NCI-H2196 treated with DMSO at 0.1 percent for 48 hours (cell line): Measurements from ENCODE around the gene KBTBD12.
A peak's percentile ranks its signal among the peaks of the same experiment; 100 is the strongest.

Source experiments
- DNase-seq: peaks from one replicate; lab custom pipeline; 2025; ENCODE audit not compliant: unreplicated experiment; lab: John Stamatoyannopoulos, UW

The KBTBD12 gene

GRCh38 chr3:127984241-127984975 is 69.4 kb downstream of the KBTBD12 start:
- DNase-seq, result no peak

DNA sequence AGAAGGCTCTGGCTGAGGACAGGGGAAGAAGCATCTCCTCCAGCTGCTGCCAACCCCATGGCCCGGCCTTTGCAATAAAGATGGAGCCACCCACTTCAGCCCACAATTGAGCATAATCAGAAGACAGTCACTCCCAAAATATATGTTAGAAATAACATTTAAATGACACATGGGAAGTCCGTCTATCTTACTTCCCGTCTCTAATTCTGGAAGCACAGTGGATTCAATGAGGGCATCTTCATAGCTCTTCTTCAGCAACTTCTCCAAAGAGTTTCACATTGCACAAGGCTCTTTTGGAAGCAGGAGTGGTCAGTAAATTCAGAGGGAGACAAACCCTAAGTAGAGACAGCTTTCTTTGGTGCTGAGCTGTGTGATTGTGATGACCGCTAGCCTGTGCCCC is 70.2 kb downstream of the KBTBD12 start:
- no peak for DNase-seq

DNA sequence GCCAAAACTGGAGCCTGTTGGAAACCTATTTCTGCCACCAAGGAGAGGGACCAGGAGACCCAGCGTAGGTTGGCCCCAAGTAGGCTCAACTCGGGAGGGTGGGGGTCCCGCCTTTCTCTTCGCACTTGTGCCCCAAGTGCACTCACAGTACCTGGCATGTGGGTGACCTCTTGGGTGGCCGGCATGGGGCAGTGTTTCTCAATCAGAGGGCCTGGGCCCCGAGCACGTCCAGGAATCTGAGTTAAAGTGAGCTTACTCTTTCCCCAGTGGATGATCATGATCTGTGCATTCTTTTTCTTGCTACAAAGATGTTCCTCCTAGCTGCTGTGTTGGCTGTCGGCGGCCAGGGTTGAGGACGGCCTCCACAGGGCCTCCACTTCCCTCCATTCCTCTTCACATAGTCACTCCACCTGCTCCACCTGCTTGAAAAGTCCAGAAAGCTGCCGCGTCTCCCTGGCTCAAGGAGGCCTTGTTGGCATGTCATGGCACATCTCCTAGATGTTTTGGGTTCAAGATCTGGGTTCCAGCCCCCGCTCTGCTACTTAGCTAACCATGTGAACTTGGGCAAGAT is 70.7 kb downstream of the KBTBD12 start:
- no peak for DNase-seq

- DNase-seq, result no peak
Observed at GRCh38 chr3:127986803-127987202, 71.8 kb downstream of the KBTBD12 start.

- DNase-seq, result no peak
Observed at GRCh38 chr3:127987309-127987995, 72.4 kb downstream of the KBTBD12 start.

GRCh38 chr3:127988770-127989557 is 73.9 kb downstream of the KBTBD12 start:
- DNase-seq, result no peak

DNA sequence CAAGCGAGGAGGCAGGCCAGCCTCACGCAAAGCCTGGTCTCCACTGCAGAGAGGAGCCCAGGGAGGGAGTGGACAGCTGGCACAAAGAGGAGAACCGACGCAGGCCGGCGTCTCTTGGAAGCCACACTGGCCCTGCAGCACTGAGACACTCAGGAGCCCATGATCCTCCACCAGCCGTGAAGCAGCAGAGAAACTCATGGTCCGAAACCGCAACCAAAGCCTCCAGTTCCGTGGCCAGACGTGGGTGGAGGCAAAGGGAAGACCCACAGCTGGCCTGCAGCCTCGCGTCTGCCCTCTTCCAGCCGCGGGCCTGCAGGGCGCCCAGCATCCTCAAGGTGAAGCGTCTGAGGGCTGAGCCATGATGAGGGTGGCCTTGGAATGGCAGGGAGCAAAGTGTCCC is 75.0 kb downstream of the KBTBD12 start:
- no peak for DNase-seq

GRCh38 chr3:127990461-127990860 is 75.4 kb downstream of the KBTBD12 start:
- DNase-seq, result no peak

GRCh38 chr3:127991251-127991650 is 76.2 kb downstream of the KBTBD12 start:
- DNase-seq, result no peak

DNA sequence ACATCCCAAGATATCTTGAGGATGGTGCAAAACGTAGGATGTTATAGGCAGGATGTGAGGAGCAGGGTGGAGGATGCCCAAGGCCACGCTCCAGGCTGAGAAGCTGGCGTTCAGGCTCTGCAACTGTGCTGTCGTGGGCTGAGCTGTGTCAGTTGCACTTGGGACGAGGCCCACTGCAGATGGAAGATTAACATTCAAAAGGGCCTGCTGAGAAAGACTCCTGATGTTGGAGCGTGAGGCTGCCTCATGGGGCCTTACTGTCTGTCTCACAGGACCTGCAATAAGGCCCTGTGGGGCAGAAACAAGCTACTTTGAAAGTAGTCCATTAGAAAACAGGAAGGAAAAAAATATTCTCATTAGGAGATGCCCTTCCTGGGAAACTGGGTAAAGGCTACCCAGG is 76.6 kb downstream of the KBTBD12 start:
- DNase-seq, result no peak

- no peak for DNase-seq
Observed at GRCh38 chr3:127992127-127992526, 77.1 kb downstream of the KBTBD12 start.

DNA sequence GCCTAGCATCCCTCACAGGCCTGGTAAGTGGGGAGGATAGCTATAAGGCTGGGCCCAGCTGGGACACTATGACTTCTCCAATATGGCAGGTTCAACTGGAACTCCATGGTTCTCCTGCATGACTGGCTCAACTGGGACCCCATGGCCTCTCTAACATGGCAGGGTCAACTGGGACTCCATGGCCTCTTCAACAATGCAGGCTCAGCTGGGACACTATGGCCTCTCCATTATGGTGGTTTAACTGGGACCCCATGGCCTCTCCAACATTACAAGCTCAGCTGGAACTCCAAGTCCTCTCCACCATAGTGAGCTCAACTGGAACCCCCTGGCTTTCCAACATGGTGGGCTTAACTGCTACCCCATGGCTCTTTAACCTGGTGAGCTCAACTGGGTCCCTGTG is 79.0 kb downstream of the KBTBD12 start:
- DNase-seq, result no peak

DNA sequence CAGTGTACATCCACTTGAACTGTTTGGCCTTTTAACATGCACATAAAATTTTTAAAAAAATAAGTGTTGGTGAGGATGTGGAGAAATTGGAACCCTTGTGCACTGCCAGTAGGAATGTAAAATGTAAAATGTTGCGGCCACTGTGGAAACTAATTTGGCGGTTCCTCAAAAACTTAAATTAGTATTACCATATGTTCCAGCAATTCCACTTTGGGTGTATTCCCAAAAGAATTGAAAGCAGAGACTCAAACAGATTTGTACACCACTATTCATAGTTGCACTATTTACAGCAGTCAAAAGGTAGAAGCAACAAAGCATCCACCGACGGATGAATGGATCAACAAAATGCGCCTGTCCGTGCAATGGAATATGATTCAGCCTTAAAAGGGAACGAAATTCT is 82.0 kb downstream of the KBTBD12 start:
- DNase-seq, result no peak

- DNase-seq, result no peak
Observed at GRCh38 chr3:127997961-127998360, 82.9 kb downstream of the KBTBD12 start.

DNA sequence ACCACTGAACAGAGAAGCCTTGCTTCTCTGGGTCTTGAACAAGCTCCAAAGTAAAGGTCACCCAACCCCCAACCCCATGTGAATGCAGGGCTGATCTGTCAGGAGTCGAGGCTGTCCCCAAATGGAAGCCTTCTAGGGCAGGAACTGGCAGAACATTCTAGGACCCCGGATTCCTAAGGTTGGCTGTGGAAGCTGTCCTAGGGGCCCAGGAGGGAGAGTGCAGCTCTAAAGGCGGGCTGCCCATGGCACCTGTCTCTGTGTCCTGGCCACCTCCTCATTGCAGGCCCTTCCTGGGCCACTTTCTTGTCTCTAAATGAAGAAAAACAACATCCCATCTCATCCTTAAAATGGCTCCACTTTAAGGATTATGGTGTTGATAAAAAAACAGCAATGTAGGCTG is 83.6 kb downstream of the KBTBD12 start:
- no peak for DNase-seq

GRCh38 chr3:127999509-128000106 is 84.6 kb downstream of the KBTBD12 start:
- no peak for DNase-seq

GRCh38 chr3:128001576-128001975 is 86.5 kb downstream of the KBTBD12 start:
- no peak for DNase-seq

- DNase-seq, result peak; percentile 32
Observed at GRCh38 chr3:128004661-128005060, 89.6 kb downstream of the KBTBD12 start.

GRCh38 chr3:128006061-128007032 is 91.3 kb downstream of the KBTBD12 start:
- DNase-seq, result no peak

- no peak for DNase-seq
Observed at GRCh38 chr3:128007033-128007424, 92.0 kb downstream of the KBTBD12 start.
